IMR-90 (cell line): ENCODE measurements around the gene PPARGC1A.

Source experiments
- CEBPB ChIP-seq: IDR thresholded peaks from 2 replicates; pipeline ENCODE4 v1.6.1; 2012; ENCODE audit warnings: low read depth, low read length, improper control_type of control experiment
- CHD1 ChIP-seq: IDR thresholded peaks from 2 replicates; pipeline ENCODE4 v1.6.1; 2012; ENCODE audit warnings: low read depth, low read length, improper control_type of control experiment
- FOS ChIP-seq: fragments of 150-350 bp; IDR thresholded peaks from 2 replicates; pipeline ENCODE4 v1.6.1; 2016; ENCODE audit warnings: low read depth, low read length
- MAFK ChIP-seq: IDR thresholded peaks from 2 replicates; pipeline ENCODE4 v1.6.1; 2012; ENCODE audit warnings: low read depth, low read length, improper control_type of control experiment
- MXI1 ChIP-seq: IDR thresholded peaks from 2 replicates; pipeline ENCODE4 v1.6.1; 2012; ENCODE audit warnings: low read depth, mild to moderate bottlenecking, low read length, moderate library complexity, borderline replicate concordance
- POLR2A ChIP-seq: IDR thresholded peaks from 2 replicates; pipeline ENCODE4 v1.6.1; 2012; ENCODE audit warnings: mild to moderate bottlenecking, low read depth, low read length
- RAD21 ChIP-seq: IDR thresholded peaks from 2 replicates; pipeline ENCODE4 v1.6.1; 2012; ENCODE audit warnings: low read length, improper control_type of control experiment
- RCOR1 ChIP-seq: IDR thresholded peaks from 2 replicates; pipeline ENCODE4 v1.6.1; 2012; ENCODE audit warnings: mild to moderate bottlenecking, low read length, improper control_type of control experiment; ENCODE audit not compliant: insufficient replicate concordance
- SMC3 ChIP-seq: fragments of 150-350 bp; IDR thresholded peaks from 2 replicates; pipeline ENCODE4 v1.6.1; 2016; ENCODE audit warnings: low read depth, mild to moderate bottlenecking, antibody characterized with exemption, low read length, moderate library complexity
- USF2 ChIP-seq: fragments of 150-350 bp; IDR thresholded peaks from 2 replicates; pipeline ENCODE4 v1.6.1; 2017; ENCODE audit warnings: mild to moderate bottlenecking, antibody characterized with exemption, low read length, low read depth
- TF ChIP-seq, protein P1 (sequence below): conservative IDR thresholded peaks from 2 replicates; pipeline ENCODE4 v1.5.1; 2012; ENCODE audit warnings: mild to moderate bottlenecking, low read depth, low read length, improper control_type of control experiment
- TF ChIP-seq, protein P2 (sequence below): fragments of 150-350 bp; IDR thresholded peaks from 2 replicates; pipeline ENCODE4 v1.6.1; 2016; ENCODE audit warnings: low read depth, mild to moderate bottlenecking, low read length, moderate library complexity, borderline replicate concordance

GRCh38 chr4:23921447-23921845 lies 31.6 kb upstream of the PPARGC1A start:
- TF ChIP-seq SMC3 (no peak), CEBPB (no peak), MAFK (no peak), POLR2A (no peak), MXI1 (no peak), USF2 (no peak), RAD21 (no peak), RCOR1 (no peak), FOS (no peak), CHD1 (no peak)
- TF ChIP-seq, protein P1, sequence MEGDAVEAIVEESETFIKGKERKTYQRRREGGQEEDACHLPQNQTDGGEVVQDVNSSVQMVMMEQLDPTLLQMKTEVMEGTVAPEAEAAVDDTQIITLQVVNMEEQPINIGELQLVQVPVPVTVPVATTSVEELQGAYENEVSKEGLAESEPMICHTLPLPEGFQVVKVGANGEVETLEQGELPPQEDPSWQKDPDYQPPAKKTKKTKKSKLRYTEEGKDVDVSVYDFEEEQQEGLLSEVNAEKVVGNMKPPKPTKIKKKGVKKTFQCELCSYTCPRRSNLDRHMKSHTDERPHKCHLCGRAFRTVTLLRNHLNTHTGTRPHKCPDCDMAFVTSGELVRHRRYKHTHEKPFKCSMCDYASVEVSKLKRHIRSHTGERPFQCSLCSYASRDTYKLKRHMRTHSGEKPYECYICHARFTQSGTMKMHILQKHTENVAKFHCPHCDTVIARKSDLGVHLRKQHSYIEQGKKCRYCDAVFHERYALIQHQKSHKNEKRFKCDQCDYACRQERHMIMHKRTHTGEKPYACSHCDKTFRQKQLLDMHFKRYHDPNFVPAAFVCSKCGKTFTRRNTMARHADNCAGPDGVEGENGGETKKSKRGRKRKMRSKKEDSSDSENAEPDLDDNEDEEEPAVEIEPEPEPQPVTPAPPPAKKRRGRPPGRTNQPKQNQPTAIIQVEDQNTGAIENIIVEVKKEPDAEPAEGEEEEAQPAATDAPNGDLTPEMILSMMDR, result no peak
- TF ChIP-seq, protein P2, sequence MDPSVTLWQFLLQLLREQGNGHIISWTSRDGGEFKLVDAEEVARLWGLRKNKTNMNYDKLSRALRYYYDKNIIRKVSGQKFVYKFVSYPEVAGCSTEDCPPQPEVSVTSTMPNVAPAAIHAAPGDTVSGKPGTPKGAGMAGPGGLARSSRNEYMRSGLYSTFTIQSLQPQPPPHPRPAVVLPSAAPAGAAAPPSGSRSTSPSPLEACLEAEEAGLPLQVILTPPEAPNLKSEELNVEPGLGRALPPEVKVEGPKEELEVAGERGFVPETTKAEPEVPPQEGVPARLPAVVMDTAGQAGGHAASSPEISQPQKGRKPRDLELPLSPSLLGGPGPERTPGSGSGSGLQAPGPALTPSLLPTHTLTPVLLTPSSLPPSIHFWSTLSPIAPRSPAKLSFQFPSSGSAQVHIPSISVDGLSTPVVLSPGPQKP, result no peak
